ENCODE data around the gene KAZN.

GRCh38 chr1:14926818-14927575 is 328.5 kb downstream of the KAZN start:
- TF ChIP-seq POLR2A (IDR thresholded peaks at IDR 0.05): no peak
- TF ChIP-seq CTCF (IDR thresholded peaks at IDR 0.05 in 8 of 11, conservative IDR thresholded peaks at IDR 0.05 in 3 of 11): no peak
